ENCODE results near the gene MYLK. TPM values are rescaled to one million over a fixed set of nuclear protein-coding genes. Genes with fewer than 3 reads are reported as not detected.
"Not testable (repeated sequence)": the region's sequence is repeated elsewhere in the genome, so short reads cannot be mapped to it uniquely, and the experiment has no call there.

The MYLK gene
- polyA plus RNA-seq, 6 donors from 2014 or later, result 0.93 to 5.7 (median 2.1) TPM

GRCh38 chr3:123750659-123751420 lies 133.3 kb downstream of the MYLK start:
- H3K4me3 Mint-ChIP-seq, result no peak overlapping the region
- no peak for ATAC-seq (ENCODE audit: low read depth in 2 of 2)
- no peaks in the 10 kb centered on the region for H3K27me3 Mint-ChIP-seq
- H3K4me1 Mint-ChIP-seq, result no peaks in the 10 kb centered on the region
- H3K9me3 Mint-ChIP-seq, result peaks cover 0 to 3% (median 0%) of the 10 kb centered on the region in 7 donors
- no peaks in the 10 kb centered on the region for H3K36me3 Mint-ChIP-seq
- H3K27ac Mint-ChIP-seq, result peak overlapping the region in 1 of 6 donors; percentile 60
- no peak for DNase-seq

- DNase-seq (no peak), ATAC-seq (ENCODE audit: low read depth in 2 of 2) (no peak)
- H3K4me3 Mint-ChIP-seq, result no peak overlapping the region
- H3K4me1 Mint-ChIP-seq, result no peaks in the 10 kb centered on the region
- H3K36me3 Mint-ChIP-seq, result no peaks in the 10 kb centered on the region
- H3K9me3 Mint-ChIP-seq, result peaks cover 0 to 3% (median 0%) of the 10 kb centered on the region in 7 donors
- no peaks in the 10 kb centered on the region for H3K27me3 Mint-ChIP-seq
- H3K27ac Mint-ChIP-seq, result peak overlapping the region in 1 of 6 donors; percentile 60
Observed at GRCh38 chr3:123750209-123750608, 133.9 kb downstream of the MYLK start.

- Mint-ChIP-seq H3K36me3 (no peaks in the 10 kb centered on the region), H3K27me3 (no peaks in the 10 kb centered on the region), H3K27ac (no peak overlapping the region), H3K4me3 (no peak overlapping the region), H3K4me1 (no peaks in the 10 kb centered on the region), H3K9me3 (peaks cover 0 to 3% (median 0%) of the 10 kb centered on the region in 7 donors)
- DNase-seq (no peak), ATAC-seq (ENCODE audit: low read depth in 2 of 2) (no peak)
Observed at GRCh38 chr3:123749711-123750110, 134.4 kb downstream of the MYLK start.

GRCh38 chr3:123745184-123745855 lies 138.8 kb downstream of the MYLK start:
- no peak overlapping the region for H3K4me3 Mint-ChIP-seq
- H3K27ac Mint-ChIP-seq, result no peak overlapping the region
- H3K36me3 Mint-ChIP-seq, result no peaks in the 10 kb centered on the region
- H3K27me3 Mint-ChIP-seq, result no peaks in the 10 kb centered on the region
- ATAC-seq (ENCODE audit: low read depth in 2 of 2) (no peak), DNase-seq (no peak)
- H3K4me1 Mint-ChIP-seq, result no peaks in the 10 kb centered on the region
- H3K9me3 Mint-ChIP-seq, result peaks cover 0 to 3% (median 0%) of the 10 kb centered on the region in 7 donors

- H3K27ac Mint-ChIP-seq, result no peak overlapping the region
- H3K4me1 Mint-ChIP-seq, result no peaks in the 10 kb centered on the region
- no peak for ATAC-seq (ENCODE audit: low read depth in 2 of 2)
- no peaks in the 10 kb centered on the region for H3K9me3 Mint-ChIP-seq
- H3K36me3 Mint-ChIP-seq, result no peaks in the 10 kb centered on the region
- DNase-seq, result no peak
- H3K4me3 Mint-ChIP-seq, result no peak overlapping the region
- H3K27me3 Mint-ChIP-seq, result no peaks in the 10 kb centered on the region
Observed at GRCh38 chr3:123744064-123744463, 140.1 kb downstream of the MYLK start.

GRCh38 chr3:123743121-123743520 lies 141.0 kb downstream of the MYLK start:
- no peaks in the 10 kb centered on the region for H3K4me1 Mint-ChIP-seq
- no peaks in the 10 kb centered on the region for H3K27me3 Mint-ChIP-seq
- no peaks in the 10 kb centered on the region for H3K36me3 Mint-ChIP-seq
- H3K9me3 Mint-ChIP-seq, result no peaks in the 10 kb centered on the region
- no peak for ATAC-seq (ENCODE audit: low read depth in 2 of 2)
- H3K27ac Mint-ChIP-seq, result no peak overlapping the region
- no peak overlapping the region for H3K4me3 Mint-ChIP-seq
- DNase-seq, result no peak

GRCh38 chr3:123741041-123741511 lies 143.1 kb downstream of the MYLK start:
- Mint-ChIP-seq H3K4me3 (no peak overlapping the region), H3K27me3 (no peaks in the 10 kb centered on the region), H3K9me3 (no peaks in the 10 kb centered on the region), H3K4me1 (no peaks in the 10 kb centered on the region), H3K27ac (no peak overlapping the region), H3K36me3 (no peaks in the 10 kb centered on the region)
- ATAC-seq (ENCODE audit: low read depth in 2 of 2) (no peak), DNase-seq (no peak)

- H3K27me3 Mint-ChIP-seq, result no peaks in the 10 kb centered on the region
- no peaks in the 10 kb centered on the region for H3K4me1 Mint-ChIP-seq
- no peak for DNase-seq
- ATAC-seq (ENCODE audit: low read depth in 2 of 2), result no peak
- no peaks in the 10 kb centered on the region for H3K9me3 Mint-ChIP-seq
- H3K4me3 Mint-ChIP-seq, result no peak overlapping the region
- H3K27ac Mint-ChIP-seq, result no peak overlapping the region
- no peaks in the 10 kb centered on the region for H3K36me3 Mint-ChIP-seq
Observed at GRCh38 chr3:123740391-123740822, 143.7 kb downstream of the MYLK start.

GRCh38 chr3:123739754-123740153 lies 144.4 kb downstream of the MYLK start:
- H3K27ac Mint-ChIP-seq, result no peak overlapping the region
- H3K4me1 Mint-ChIP-seq, result no peaks in the 10 kb centered on the region
- H3K27me3 Mint-ChIP-seq, result no peaks in the 10 kb centered on the region
- ATAC-seq (ENCODE audit: low read depth in 2 of 2) (no peak), DNase-seq (no peak)
- H3K4me3 Mint-ChIP-seq, result peak overlapping the region in 1 of 8 donors; percentile 68
- H3K9me3 Mint-ChIP-seq, result no peaks in the 10 kb centered on the region
- no peaks in the 10 kb centered on the region for H3K36me3 Mint-ChIP-seq

GRCh38 chr3:123739106-123739505 lies 145.0 kb downstream of the MYLK start:
- Mint-ChIP-seq H3K4me1 (no peaks in the 10 kb centered on the region), H3K27ac (no peak overlapping the region), H3K9me3 (no peaks in the 10 kb centered on the region), H3K4me3 (no peak overlapping the region), H3K27me3 (no peaks in the 10 kb centered on the region), H3K36me3 (no peaks in the 10 kb centered on the region)
- DNase-seq (no peak), ATAC-seq (ENCODE audit: low read depth in 2 of 2) (no peak)

GRCh38 chr3:123738522-123738921 lies 145.6 kb downstream of the MYLK start:
- H3K27me3 Mint-ChIP-seq; H3K9me3 Mint-ChIP-seq; H3K27ac Mint-ChIP-seq; H3K36me3 Mint-ChIP-seq; ATAC-seq (ENCODE audit: low read depth in 2 of 2); DNase-seq; H3K4me1 Mint-ChIP-seq; H3K4me3 Mint-ChIP-seq: not testable (repeated sequence)

GRCh38 chr3:123737168-123737567 lies 147.0 kb downstream of the MYLK start:
- no peak overlapping the region for H3K27ac Mint-ChIP-seq
- no peaks in the 10 kb centered on the region for H3K27me3 Mint-ChIP-seq
- no peaks in the 10 kb centered on the region for H3K4me1 Mint-ChIP-seq
- H3K36me3 Mint-ChIP-seq, result no peaks in the 10 kb centered on the region
- no peaks in the 10 kb centered on the region for H3K9me3 Mint-ChIP-seq
- H3K4me3 Mint-ChIP-seq, result no peak overlapping the region
- ATAC-seq (ENCODE audit: low read depth in 2 of 2) (no peak), DNase-seq (no peak)

- DNase-seq, result no peak
- Mint-ChIP-seq H3K9me3 (no peaks in the 10 kb centered on the region), H3K27ac (no peak overlapping the region), H3K4me1 (no peaks in the 10 kb centered on the region), H3K4me3 (no peak overlapping the region), H3K27me3 (no peaks in the 10 kb centered on the region), H3K36me3 (no peaks in the 10 kb centered on the region)
- no peak for ATAC-seq (ENCODE audit: low read depth in 2 of 2)
Observed at GRCh38 chr3:123735456-123735855, 148.7 kb downstream of the MYLK start.

GRCh38 chr3:123734527-123734902 lies 149.6 kb downstream of the MYLK start:
- Mint-ChIP-seq H3K36me3 (no peaks in the 10 kb centered on the region), H3K27me3 (no peaks in the 10 kb centered on the region), H3K9me3 (no peaks in the 10 kb centered on the region), H3K4me3 (no peak overlapping the region), H3K27ac (peak overlapping the region in 2 of 6 donors; percentile 18 to 27), H3K4me1 (no peaks in the 10 kb centered on the region)
- ATAC-seq (ENCODE audit: low read depth in 2 of 2), result no peak
- no peak for DNase-seq

All from naive B cell (primary cell).